AG09319 (cell line): ENCODE measurements around the gene NOTCH4.
A peak's percentile ranks its signal among the peaks of the same experiment; 100 is the strongest.
"Not testable (repeated sequence)": the region's sequence is repeated elsewhere in the genome, so short reads cannot be mapped to it uniquely, and the experiment has no call there.

Experiments
- DNase-seq: peaks from one replicate; pipeline ENCODE4 v3.0.0-alpha.2; 2010; ENCODE audit warnings: low read depth; ENCODE audit errors: extremely low read depth
- TF ChIP-seq, protein P1 (sequence below): IDR thresholded peaks from 2 replicates; pipeline ENCODE4 v1.5.1; 2011; ENCODE audit warnings: low read depth, mild to moderate bottlenecking, inconsistent platforms, low read length, moderate library complexity

The NOTCH4 gene

DNA sequence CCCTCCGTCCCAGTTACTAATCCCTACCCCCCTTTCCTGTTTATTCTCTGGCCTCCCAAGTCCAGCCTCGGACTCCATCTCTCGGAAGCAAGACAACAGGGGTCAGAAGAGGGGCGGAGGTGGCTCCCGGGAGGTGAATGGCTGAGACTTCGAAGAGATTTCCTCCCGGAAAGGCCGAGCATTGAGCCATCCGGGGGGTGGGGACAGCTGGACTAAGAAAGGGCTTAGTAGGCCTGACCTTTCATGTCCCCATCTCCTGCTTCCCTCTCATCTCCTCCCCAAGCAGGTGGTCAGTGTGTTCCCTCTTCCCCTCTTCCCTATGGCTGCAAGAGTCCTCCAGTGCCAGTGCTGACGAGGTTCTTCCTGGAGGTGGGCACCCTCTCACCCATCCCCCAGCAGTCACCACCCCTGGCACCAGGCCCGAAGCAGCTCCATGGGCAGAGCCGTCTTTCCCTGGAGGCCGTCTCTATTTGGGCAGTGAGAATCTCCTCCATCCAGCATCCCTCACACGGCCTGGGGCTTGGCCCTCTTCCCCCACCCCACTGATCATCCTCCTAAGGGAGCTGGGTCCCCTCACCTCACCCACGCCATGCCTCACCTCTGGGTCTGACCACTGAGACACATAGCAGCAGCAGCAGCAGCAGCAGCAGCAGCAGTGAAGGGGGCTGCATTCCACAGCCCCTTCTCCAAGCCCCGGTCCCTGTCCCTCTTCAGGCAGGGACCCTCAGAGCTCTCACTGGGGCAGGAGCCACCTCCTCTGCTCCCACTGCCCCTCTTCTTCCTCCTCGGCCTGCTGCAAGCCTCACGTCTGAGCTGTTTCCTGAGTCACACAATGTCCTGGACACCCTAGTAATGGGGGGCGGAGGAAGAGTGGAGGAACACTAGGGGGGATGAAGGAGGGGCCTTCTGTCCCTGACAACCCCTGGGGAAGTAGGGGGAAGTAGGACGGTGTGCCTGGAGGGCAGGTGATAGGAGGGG is at the start of gene NOTCH4:
TSS of gene NOTCH4 (minus strand) at position 810 of the 978 bp plus-strand sequence. CDS start at position 671, 139 bp downstream.
- TF ChIP-seq, protein P1, sequence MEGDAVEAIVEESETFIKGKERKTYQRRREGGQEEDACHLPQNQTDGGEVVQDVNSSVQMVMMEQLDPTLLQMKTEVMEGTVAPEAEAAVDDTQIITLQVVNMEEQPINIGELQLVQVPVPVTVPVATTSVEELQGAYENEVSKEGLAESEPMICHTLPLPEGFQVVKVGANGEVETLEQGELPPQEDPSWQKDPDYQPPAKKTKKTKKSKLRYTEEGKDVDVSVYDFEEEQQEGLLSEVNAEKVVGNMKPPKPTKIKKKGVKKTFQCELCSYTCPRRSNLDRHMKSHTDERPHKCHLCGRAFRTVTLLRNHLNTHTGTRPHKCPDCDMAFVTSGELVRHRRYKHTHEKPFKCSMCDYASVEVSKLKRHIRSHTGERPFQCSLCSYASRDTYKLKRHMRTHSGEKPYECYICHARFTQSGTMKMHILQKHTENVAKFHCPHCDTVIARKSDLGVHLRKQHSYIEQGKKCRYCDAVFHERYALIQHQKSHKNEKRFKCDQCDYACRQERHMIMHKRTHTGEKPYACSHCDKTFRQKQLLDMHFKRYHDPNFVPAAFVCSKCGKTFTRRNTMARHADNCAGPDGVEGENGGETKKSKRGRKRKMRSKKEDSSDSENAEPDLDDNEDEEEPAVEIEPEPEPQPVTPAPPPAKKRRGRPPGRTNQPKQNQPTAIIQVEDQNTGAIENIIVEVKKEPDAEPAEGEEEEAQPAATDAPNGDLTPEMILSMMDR = no peak
- DNase-seq = no peak

DNA sequence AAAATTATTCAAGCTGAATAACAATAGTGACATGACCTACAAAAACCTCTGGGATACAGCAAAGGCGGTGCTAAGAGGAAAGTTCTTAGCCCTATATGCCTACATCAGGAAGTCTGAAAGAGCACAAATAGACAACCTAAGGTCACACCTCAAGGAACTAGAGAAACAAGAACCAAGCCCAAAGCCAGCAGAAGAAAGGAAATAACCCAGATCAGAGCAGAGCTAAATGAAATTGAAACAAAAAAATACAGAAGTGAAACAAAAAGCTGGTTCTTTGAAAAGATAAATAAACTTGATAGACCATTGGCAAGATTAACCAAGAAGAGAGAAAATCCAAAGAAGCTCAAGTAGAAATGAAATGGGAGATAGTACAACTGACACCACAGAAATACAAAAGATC is 47.6 kb upstream of the NOTCH4 start:
- DNase-seq = no peak
- TF ChIP-seq, protein P1 = no peak

DNA sequence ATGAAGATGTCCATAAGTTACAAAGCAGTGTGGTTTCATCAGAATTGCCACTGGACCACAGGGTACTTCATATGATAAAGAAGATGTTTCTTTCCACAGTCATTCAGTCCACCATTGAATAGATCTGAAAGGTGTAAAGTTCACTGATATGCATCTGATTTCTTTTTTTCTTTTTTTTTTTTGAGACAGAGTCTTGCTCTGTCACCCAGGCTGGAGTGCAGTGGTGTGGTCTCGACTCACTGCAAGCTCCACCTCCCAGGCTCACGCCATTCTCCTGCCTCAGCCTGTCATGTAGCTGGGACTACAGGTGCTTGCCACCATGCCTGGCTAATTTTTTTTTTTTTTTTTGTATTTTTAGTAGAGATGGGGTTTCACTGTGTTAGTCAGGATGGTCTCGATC is 44.6 kb upstream of the NOTCH4 start:
- DNase-seq = not testable (repeated sequence)

DNA sequence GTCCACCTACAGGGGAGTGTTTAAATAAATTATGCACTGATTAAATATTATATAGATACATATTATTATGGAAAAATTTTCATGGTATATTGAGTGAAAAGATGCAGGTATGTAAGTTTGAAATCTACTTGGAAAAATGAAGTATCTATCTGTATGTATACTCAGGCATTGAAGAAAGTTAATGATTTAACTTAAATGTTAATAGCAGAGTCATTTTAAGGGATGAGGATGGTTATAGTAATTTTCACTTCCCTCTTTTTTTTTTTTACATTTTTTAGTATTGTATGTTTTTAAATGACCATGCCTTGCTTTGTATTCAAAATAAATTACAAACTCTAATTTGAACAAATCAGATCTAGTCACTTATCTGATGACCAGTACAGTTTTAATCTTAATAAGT is 43.2 kb upstream of the NOTCH4 start:
- no peak for DNase-seq
- TF ChIP-seq, protein P1 = no peak

DNA sequence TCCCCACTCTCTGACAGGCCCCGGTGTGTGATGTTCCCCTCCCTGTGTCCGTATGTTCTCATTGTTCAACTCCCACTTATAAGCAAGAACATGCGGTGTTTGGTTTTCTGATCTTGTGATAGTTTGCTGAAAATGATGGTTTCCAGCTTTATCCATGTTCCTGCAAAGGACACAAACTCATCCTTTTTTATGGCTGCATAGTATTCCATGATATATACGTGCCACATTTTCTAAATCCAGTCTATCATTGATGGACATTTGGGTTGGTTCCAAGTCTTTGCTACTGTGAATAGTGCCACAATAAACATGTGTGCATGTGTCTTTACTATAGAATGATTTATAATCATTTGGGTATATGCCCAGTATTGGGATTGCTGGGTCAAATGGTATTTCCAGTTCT is 33.4 kb upstream of the NOTCH4 start:
- not testable (repeated sequence) for DNase-seq

DNA sequence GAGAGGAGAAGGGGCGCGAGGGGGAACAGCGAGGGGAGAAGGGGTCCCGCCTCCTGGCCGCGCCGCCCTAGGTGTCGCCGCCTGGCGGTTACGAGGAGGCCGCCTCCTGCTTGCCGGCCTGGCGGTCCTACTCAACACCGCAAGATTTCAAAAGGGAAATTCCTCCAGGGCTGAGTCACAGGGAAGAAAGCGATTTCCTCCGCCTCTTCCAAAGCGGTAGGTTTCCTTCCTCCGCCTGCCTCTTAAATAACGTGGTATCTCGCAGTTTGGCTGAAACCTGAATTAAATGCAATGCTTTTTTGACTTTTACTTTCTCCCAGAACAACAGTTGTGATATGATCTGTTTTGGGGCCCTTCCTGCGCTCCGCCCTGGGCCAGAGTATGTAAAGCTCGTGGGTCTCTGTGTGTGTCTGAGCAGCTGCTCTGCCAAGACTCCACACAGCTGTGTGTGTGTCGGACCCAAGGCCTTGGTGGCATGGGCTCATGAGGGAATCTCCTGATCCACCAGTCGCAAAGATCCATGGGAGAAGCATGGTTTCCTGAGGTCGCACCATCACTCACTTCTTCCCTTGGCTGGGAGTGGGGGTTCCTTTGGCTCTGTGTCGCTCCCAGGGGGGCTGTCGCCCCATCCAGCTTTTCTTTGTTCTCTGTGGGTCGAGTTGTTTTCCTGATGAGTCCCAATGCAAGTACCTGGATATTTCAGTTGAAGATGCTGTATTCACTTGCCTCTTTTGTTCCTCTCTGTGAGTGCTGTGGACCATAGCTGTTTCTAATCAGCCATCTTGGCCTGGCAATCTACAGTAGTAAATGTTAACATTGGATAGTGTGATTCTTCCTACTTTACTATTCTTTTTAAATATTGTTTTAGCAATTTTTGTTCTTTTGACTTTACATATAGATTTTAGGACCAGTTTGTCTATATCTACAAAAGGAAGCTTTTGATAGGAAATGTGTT is 31.6 kb upstream of the NOTCH4 start:
- TF ChIP-seq, protein P1 = peak; percentile 83
- DNase-seq = peak; percentile 71

DNA sequence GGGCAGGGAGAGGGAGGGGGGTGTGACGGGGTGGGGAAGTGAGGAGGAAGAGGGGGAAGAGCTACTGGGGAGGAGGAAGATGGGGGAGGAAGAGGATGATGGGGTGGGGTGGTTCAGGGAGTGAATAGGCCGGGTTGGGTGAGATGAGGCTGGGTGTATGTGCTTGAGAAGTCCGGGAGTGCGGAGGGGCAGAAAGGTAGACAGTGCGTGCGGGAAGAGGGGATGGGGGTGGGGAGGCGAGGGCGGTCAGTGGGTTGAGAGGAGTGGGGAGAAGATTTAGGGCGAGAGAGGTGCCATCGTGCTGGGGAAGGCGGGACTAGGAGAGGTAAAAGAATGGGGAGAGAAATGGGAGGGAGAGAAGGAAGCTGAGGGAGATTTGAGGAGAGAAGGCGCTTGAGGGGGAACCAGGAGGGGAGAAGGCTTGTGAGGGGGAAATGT is 30.9 kb upstream of the NOTCH4 start:
- TF ChIP-seq, protein P1 = no peak
- DNase-seq = no peak
